ENCODE results near the gene PPP6C. TPM values are rescaled to one million over a fixed set of nuclear protein-coding genes. Genes with fewer than 3 reads are reported as not detected.

Gene PPP6C
- total and polyA plus RNA-seq, 2 experiments from 2014 or later = 31.9 to 46.4 TPM

DNA sequence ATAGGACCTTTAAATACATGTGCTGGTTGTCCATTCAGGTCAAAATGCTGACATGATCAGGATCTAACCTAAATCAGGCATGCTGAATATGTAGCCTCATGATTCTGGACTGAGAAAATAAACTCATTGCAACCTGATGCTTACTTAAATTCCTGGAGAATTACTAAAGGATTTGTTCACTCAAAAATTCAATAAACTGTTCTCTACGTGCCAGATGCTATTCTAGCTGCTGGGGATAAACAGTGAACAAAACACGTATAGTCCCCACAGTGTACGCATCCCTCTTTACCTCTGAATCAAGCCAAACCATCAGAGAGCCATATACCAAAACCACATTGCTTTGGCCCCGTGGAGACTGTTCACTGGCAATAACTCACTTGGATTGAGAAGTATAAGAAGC, 52.4 kb downstream of the PPP6C start:
- H3K36me3 ChIP-seq (ENCODE audit: insufficient read depth) = no peaks in the 10 kb centered on the region
- Mint-ChIP-seq H3K27ac (no peak overlapping the region), H3K27me3 (ENCODE audit: insufficient read depth, low read depth, poor library complexity) (peaks cover 3% of the 10 kb centered on the region), H3K9me3 (no peaks in the 10 kb centered on the region), H3K4me3 (no peak overlapping the region), H3K4me1 (peaks cover 3% of the 10 kb centered on the region; the same call in 1 of the 3 replicates), H3K36me3 (ENCODE audit: low read depth) (peaks cover 23% of the 10 kb centered on the region)
- TF ChIP-seq, protein P1, sequence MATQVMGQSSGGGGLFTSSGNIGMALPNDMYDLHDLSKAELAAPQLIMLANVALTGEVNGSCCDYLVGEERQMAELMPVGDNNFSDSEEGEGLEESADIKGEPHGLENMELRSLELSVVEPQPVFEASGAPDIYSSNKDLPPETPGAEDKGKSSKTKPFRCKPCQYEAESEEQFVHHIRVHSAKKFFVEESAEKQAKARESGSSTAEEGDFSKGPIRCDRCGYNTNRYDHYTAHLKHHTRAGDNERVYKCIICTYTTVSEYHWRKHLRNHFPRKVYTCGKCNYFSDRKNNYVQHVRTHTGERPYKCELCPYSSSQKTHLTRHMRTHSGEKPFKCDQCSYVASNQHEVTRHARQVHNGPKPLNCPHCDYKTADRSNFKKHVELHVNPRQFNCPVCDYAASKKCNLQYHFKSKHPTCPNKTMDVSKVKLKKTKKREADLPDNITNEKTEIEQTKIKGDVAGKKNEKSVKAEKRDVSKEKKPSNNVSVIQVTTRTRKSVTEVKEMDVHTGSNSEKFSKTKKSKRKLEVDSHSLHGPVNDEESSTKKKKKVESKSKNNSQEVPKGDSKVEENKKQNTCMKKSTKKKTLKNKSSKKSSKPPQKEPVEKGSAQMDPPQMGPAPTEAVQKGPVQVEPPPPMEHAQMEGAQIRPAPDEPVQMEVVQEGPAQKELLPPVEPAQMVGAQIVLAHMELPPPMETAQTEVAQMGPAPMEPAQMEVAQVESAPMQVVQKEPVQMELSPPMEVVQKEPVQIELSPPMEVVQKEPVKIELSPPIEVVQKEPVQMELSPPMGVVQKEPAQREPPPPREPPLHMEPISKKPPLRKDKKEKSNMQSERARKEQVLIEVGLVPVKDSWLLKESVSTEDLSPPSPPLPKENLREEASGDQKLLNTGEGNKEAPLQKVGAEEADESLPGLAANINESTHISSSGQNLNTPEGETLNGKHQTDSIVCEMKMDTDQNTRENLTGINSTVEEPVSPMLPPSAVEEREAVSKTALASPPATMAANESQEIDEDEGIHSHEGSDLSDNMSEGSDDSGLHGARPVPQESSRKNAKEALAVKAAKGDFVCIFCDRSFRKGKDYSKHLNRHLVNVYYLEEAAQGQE (IDR thresholded peaks at IDR 0.05; ENCODE audit: unreplicated experiment) = no peak
- no peak for TF ChIP-seq ZNF331 (CRISPR knock-in tag; IDR thresholded peaks at IDR 0.05; ENCODE audit: low read depth)
- TF ChIP-seq NANOG (IDR thresholded peaks at IDR 0.05; ENCODE audit: borderline replicate concordance) = no peak
- H2AFZ ChIP-seq = no peak overlapping the region
- H3F3A ChIP-seq (replicated peaks; ENCODE audit: low read depth) = 0 out of 2 replicates have a peak, but pooled peaks cover 6% of the 10 kb centered on the region
- H3K4me1 ChIP-seq (ENCODE audit: insufficient read depth) = 0 out of 2 replicates have a peak, but pooled peaks cover 2% of the 10 kb centered on the region
- H3K27me3 ChIP-seq (ENCODE audit: insufficient read depth) = no peaks in the 10 kb centered on the region
- no peak overlapping the region for H3K27ac ChIP-seq (ENCODE audit: low read depth)
- H3K79me2 ChIP-seq (replicated peaks; ENCODE audit: insufficient read depth) = peaks cover 99% of the 10 kb centered on the region
- no peak for DNase-seq (ENCODE audit: low spot score)
- peaks cover 16% of the 10 kb centered on the region; the same call in 1 of the 2 replicates for H4K20me1 ChIP-seq (replicated peaks; ENCODE audit: insufficient read depth)
- no peak overlapping the region for H3K4me3 ChIP-seq
- no peak for ATAC-seq
- no peaks in the 10 kb centered on the region for H3K9me2 ChIP-seq (ENCODE audit: insufficient read depth)
- H3K4me2 ChIP-seq = no peak overlapping the region

DNA sequence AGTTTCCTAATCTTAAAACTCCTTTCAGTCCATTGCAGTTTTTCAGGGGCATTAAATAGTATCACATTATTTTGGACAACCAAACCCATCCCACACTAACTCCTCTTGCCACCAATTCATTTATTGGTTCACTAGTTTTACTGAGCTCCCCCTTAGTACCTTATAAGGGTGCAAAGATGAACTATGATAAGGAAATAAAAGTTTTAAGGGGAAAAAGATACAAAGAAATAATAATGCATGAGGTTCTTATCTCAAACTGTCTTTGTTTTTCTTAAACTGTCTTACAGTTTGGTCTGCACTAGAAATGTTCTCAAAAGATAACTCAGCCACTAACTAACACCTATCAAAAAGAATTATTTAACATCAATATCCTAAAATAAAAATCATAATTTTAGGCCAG, 54.6 kb downstream of the PPP6C start:
- peaks cover 23% of the 10 kb centered on the region; the same call in 1 of the 2 replicates for H4K20me1 ChIP-seq (replicated peaks; ENCODE audit: insufficient read depth)
- no peaks in the 10 kb centered on the region; the same call in 2 of the 3 replicates for H3K4me1 Mint-ChIP-seq
- H3K4me3 Mint-ChIP-seq = no peak overlapping the region
- DNase-seq (ENCODE audit: low spot score) (no peak), ATAC-seq (no peak)
- no peaks in the 10 kb centered on the region for H3K4me1 ChIP-seq (ENCODE audit: insufficient read depth)
- H3K4me2 ChIP-seq = no peak overlapping the region
- H3K9me2 ChIP-seq (ENCODE audit: insufficient read depth) = no peaks in the 10 kb centered on the region
- H3K36me3 Mint-ChIP-seq (ENCODE audit: low read depth) = peaks cover 16% of the 10 kb centered on the region
- H3K4me3 ChIP-seq = no peak overlapping the region
- H3K9me3 Mint-ChIP-seq = no peaks in the 10 kb centered on the region
- no peaks in the 10 kb centered on the region for H3K36me3 ChIP-seq (ENCODE audit: insufficient read depth)
- no peak overlapping the region; the same call in 1 of the 2 replicates for H3K27ac Mint-ChIP-seq
- H3K27me3 ChIP-seq (ENCODE audit: insufficient read depth) = no peaks in the 10 kb centered on the region
- H2AFZ ChIP-seq = no peak overlapping the region
- H3K27ac ChIP-seq (ENCODE audit: low read depth) = no peak overlapping the region
- peaks cover 2% of the 10 kb centered on the region for H3K27me3 Mint-ChIP-seq (ENCODE audit: insufficient read depth, low read depth, poor library complexity)
- 0 out of 2 replicates have a peak, but pooled peaks cover 8% of the 10 kb centered on the region for H3F3A ChIP-seq (replicated peaks; ENCODE audit: low read depth)
- peaks cover 100% of the 10 kb centered on the region for H3K79me2 ChIP-seq (replicated peaks; ENCODE audit: insufficient read depth)
- TF ChIP-seq EZH2 (IDR thresholded peaks at IDR 0.05; ENCODE audit: low read depth, unreplicated experiment) = no peak
- TF ChIP-seq EZH2phosphoT487 (IDR thresholded peaks at IDR 0.05; ENCODE audit: unreplicated experiment) = no peak
- TF ChIP-seq POLR2AphosphoS5 (IDR thresholded peaks at IDR 0.05; ENCODE audit: low read depth) = no peak
- no peak for TF ChIP-seq CTCF (conservative IDR thresholded peaks at IDR 0.05; ENCODE audit: low read depth in 2 of 2)
- TF ChIP-seq ZNF114 (CRISPR knock-in tag; IDR thresholded peaks at IDR 0.05) = no peak
- TF ChIP-seq NANOG (IDR thresholded peaks at IDR 0.05; ENCODE audit: borderline replicate concordance) = no peak
- TF ChIP-seq ZNF331 (CRISPR knock-in tag; IDR thresholded peaks at IDR 0.05; ENCODE audit: low read depth) = no peak
- no peak for TF ChIP-seq JUNB (IDR thresholded peaks at IDR 0.05; ENCODE audit: unreplicated experiment)
- no peak for TF ChIP-seq CREB1 (CRISPR knock-in tag; IDR thresholded peaks at IDR 0.05; ENCODE audit: low read depth)
- TF ChIP-seq STAT1 (IDR thresholded peaks at IDR 0.05; ENCODE audit: unreplicated experiment) = no peak
- no peak for TF ChIP-seq ETS1 (IDR thresholded peaks at IDR 0.05)
